Natural killer cell (primary cell): ENCODE measurements around the gene THYN1. TPM values are rescaled to one million over a fixed set of nuclear protein-coding genes. Genes with fewer than 3 reads are reported as not detected.
A peak's percentile ranks its signal among the peaks of the same experiment; 100 is the strongest.

Experiments
- ATAC-seq, 3 donors: fragments of 150-1000 bp in 2 of 3; fragments of 200-7000 bp in 1 of 3; cut with Tn5 transposase; 1 replicate in 1 of 3; 2 replicates in 2 of 3; pipeline ENCODE4 v1.10.0; 2021; ENCODE audit warnings: mild to moderate bottlenecking in 2 of 3, moderate library complexity in 2 of 3
- DNase-seq, 2 donors: peaks; one replicate each; pipeline versions ENCODE4 v3.0.0 to v3.0.0-alpha.2; 2013 to 2021; ENCODE audit warnings: mixed read lengths in 1 of 2
- H3K27ac ChIP-seq: one replicate; pipeline ENCODE4 v1.5.1; 2013; ENCODE audit warnings: mild to moderate bottlenecking, low read length
- H3K27me3 ChIP-seq: one replicate; pipeline ENCODE4 v1.6.1; 2013; ENCODE audit warnings: low read length; ENCODE audit not compliant: control insufficient read depth, insufficient read depth
- H3K36me3 ChIP-seq: one replicate; pipeline ENCODE4 v1.6.1; 2013; ENCODE audit warnings: low read length; ENCODE audit not compliant: control insufficient read depth, insufficient read depth
- H3K4me1 ChIP-seq: one replicate; pipeline ENCODE4 v1.6.1; 2013; ENCODE audit warnings: low read length; ENCODE audit not compliant: control insufficient read depth, insufficient read depth
- H3K4me3 ChIP-seq: one replicate; pipeline ENCODE4 v1.5.1; 2013; ENCODE audit warnings: low read length
- H3K9me3 ChIP-seq: one replicate; pipeline ENCODE4 v1.6.1; 2013; ENCODE audit warnings: low read length; ENCODE audit not compliant: control insufficient read depth, insufficient read depth
- H3K27ac Mint-ChIP-seq, 2 donors: one replicate each; pipeline ENCODE4 v1.8.0; 2022; ENCODE audit warnings: mild to moderate bottlenecking in 2 of 2, mixed read lengths in 2 of 2, moderate library complexity in 1 of 2
- H3K27me3 Mint-ChIP-seq, 2 donors: one replicate each; pipeline ENCODE4 v1.8.0; 2022; ENCODE audit warnings: low read depth in 2 of 2, mixed read lengths in 2 of 2
- H3K36me3 Mint-ChIP-seq: one replicate; pipeline ENCODE4 v1.8.0; 2022; ENCODE audit warnings: mixed read lengths
- H3K4me1 Mint-ChIP-seq, 2 donors: one replicate each; pipeline ENCODE4 v1.8.0; 2022; ENCODE audit warnings: mixed read lengths in 2 of 2
- H3K4me3 Mint-ChIP-seq: one replicate; pipeline ENCODE4 v1.8.0; 2022; ENCODE audit warnings: mild to moderate bottlenecking, moderate library complexity, mixed read lengths
- H3K9me3 Mint-ChIP-seq, 2 donors: one replicate each; pipeline ENCODE4 v1.8.0; 2022; ENCODE audit warnings: mixed read lengths in 2 of 2
- WGBS: methylation state at CpG from one replicate; pipeline ENCODE4 v1.1.7; 2013; ENCODE audit warnings: missing lambda C conversion rate; ENCODE audit not compliant: insufficient coverage; 5-methylcytosine and 5-hydroxymethylcytosine counted together
- intact Hi-C: fragments of 100-400 bp; cut with micrococcal nuclease; formaldehyde crosslinking; loops from one replicate; pipeline ENCODE4 v1.14.2; 2022
- total RNA-seq, 4 donors: library from RNA; stranded (reverse); fragments of 120-200 nt in 1 of 4; gene quantifications; one replicate each; pipeline versions ENCODE4 v1.2.3 to v1.2.4, GENCODE V29; 2013 to 2022
- TF ChIP-seq, protein P1 (sequence below): fragments of 200-600 bp; IDR thresholded peaks from one replicate; pipeline ENCODE4 v1.8.0; 2022; ENCODE audit warnings: antibody characterized with exemption

THYN1 gene
- total RNA-seq, 3 donors from 2014 or later (not counting 1 experiment from before 2014, with no cell fraction given), result 21.6 to 25.4 (median 24.0) TPM

DNA sequence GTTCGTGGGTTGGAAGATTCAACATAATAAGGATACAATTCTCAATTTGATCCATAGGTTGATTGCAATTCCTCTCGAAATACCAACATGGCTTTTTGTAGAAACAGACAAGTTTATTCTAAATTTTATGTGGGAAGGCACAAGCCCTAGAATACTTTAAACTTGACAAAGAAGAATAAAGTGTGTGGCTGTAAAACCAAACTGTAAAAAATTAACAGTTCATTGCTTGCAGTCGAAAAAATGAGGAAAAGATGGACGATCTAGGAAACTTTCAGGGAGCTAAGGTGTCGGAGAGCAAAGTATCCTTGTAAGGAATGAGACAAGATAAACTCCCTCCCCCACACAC lies 22.0 kb upstream of the THYN1 start:
- Mint-ChIP-seq H3K27ac (no peak overlapping the region), H3K4me1 (peaks cover 24 to 26% of the 10 kb centered on the region in 2 donors), H3K4me3 (peak overlapping the region; percentile 92), H3K27me3 (peaks cover 70 to 83% of the 10 kb centered on the region in 2 donors), H3K36me3 (no peaks in the 10 kb centered on the region), H3K9me3 (no peaks in the 10 kb centered on the region)
- Histone ChIP-seq H3K27me3 (peaks cover 35% of the 10 kb centered on the region), H3K9me3 (peaks cover 6% of the 10 kb centered on the region), H3K4me3 (peak overlapping the region; percentile 49), H3K4me1 (peaks cover 22% of the 10 kb centered on the region), H3K36me3 (no peaks in the 10 kb centered on the region), H3K27ac (no peak overlapping the region)
- TF ChIP-seq, protein P1, sequence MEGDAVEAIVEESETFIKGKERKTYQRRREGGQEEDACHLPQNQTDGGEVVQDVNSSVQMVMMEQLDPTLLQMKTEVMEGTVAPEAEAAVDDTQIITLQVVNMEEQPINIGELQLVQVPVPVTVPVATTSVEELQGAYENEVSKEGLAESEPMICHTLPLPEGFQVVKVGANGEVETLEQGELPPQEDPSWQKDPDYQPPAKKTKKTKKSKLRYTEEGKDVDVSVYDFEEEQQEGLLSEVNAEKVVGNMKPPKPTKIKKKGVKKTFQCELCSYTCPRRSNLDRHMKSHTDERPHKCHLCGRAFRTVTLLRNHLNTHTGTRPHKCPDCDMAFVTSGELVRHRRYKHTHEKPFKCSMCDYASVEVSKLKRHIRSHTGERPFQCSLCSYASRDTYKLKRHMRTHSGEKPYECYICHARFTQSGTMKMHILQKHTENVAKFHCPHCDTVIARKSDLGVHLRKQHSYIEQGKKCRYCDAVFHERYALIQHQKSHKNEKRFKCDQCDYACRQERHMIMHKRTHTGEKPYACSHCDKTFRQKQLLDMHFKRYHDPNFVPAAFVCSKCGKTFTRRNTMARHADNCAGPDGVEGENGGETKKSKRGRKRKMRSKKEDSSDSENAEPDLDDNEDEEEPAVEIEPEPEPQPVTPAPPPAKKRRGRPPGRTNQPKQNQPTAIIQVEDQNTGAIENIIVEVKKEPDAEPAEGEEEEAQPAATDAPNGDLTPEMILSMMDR, result no peak
- ATAC-seq (no peak), DNase-seq (no peak)
- WGBS, result 23% methylated on average over 3 of the region's 5 CpGs
- intact Hi-C loops, result no loop called here

DNA sequence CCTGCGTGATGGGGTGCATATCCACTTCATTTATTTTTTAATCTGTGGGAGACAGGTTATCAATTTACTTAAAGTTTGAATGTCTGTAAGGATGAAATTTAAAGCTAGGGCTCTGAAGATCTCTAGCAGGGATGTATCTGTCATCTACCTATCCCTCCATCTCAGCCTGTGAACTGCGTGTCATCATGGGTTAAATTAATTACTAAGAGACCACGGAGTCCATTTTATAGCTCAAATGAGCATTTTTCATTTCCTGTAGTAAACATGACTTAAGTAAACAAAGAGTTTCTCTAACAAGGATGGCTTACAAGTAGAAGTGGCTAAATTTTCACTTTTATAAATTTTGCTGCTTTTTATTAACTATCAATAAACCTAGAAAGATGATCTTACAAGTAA lies 20.2 kb upstream of the THYN1 start:
- 42% methylated on average over 3 of the region's 3 CpGs for WGBS
- Histone ChIP-seq H3K9me3 (peaks cover 3% of the 10 kb centered on the region), H3K4me3 (no peak overlapping the region), H3K27ac (no peak overlapping the region), H3K36me3 (no peaks in the 10 kb centered on the region), H3K4me1 (peaks cover 28% of the 10 kb centered on the region), H3K27me3 (peaks cover 32% of the 10 kb centered on the region)
- H3K4me3 Mint-ChIP-seq, result no peak overlapping the region
- DNase-seq (no peak), ATAC-seq (no peak)
- H3K4me1 Mint-ChIP-seq, result peaks cover 29 to 30% of the 10 kb centered on the region in 2 donors
- H3K9me3 Mint-ChIP-seq, result no peaks in the 10 kb centered on the region
- H3K27ac Mint-ChIP-seq, result no peak overlapping the region
- no peaks in the 10 kb centered on the region for H3K36me3 Mint-ChIP-seq
- H3K27me3 Mint-ChIP-seq, result peaks cover 54 to 64% of the 10 kb centered on the region in 2 donors
- intact Hi-C loops, result no loop called here
- TF ChIP-seq, protein P1, result no peak

DNA sequence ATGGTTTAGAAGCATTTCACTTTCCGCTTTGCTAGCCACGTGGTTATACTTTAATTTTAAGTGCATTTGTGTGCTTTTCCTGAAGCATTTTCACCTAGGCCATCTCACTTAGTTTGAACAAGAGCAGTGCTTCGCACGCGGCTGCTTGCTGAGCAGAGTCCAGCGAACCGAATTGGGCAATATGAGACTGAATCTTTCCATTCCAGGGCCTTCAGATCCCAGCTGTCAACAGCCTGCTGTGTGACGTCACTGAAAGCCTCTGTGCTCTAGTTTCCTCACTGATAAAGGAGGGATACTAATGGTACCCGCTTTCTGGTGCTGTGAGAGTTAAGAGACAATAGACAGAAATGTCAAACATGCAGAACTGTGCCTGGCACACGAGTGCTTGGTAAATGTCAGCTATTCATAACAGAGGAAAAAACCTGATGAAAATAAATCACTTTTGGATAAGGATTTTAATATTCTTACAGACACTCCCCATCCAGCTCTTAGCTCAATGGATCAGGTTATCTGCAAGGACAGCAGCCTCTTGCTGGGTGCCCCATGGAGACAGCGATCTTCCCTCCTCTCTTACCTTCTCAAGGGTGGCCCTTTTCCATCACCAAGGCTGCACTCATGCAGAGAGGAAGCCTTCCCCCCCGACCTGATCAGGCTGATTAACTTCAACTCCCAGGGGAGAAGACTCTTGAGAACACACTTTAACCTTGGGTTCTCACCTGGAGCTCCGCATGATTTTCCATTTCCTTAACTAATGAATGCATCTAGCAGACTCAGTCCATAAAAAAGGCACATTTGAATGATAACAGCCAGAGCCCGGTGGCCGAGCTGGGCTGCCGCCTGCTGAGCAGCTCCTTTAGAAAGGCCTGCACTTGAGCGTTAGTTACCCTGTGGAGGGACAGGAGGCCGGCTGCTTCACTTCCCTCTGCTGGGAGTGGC lies 19.5 kb upstream of the THYN1 start:
- 50% methylated on average over 18 of the region's 18 CpGs for WGBS
- Mint-ChIP-seq H3K27ac (no peak overlapping the region), H3K36me3 (no peaks in the 10 kb centered on the region), H3K9me3 (no peaks in the 10 kb centered on the region), H3K27me3 (peaks cover 52 to 58% of the 10 kb centered on the region in 2 donors), H3K4me1 (peaks cover 29 to 30% of the 10 kb centered on the region in 2 donors), H3K4me3 (no peak overlapping the region)
- Histone ChIP-seq H3K4me1 (peaks cover 28% of the 10 kb centered on the region), H3K27ac (no peak overlapping the region), H3K4me3 (no peak overlapping the region), H3K36me3 (no peaks in the 10 kb centered on the region), H3K27me3 (peaks cover 27% of the 10 kb centered on the region), H3K9me3 (no peaks in the 10 kb centered on the region)
- intact Hi-C loops, result no loop called here
- TF ChIP-seq, protein P1, result no peak
- DNase-seq, result no peak
- no peak for ATAC-seq
